ENCODE results near the gene MAT1A. TPM values are rescaled to one million over a fixed set of nuclear protein-coding genes. Genes with fewer than 3 reads are reported as not detected.

The MAT1A gene
- total and polyA plus RNA-seq, 9 of the 15 experiments (the other 6 are each of a cell fraction or from before 2014, with no cell fraction given): 0.03 to 0.30 (median 0.11) TPM; not detected in 2

DNA sequence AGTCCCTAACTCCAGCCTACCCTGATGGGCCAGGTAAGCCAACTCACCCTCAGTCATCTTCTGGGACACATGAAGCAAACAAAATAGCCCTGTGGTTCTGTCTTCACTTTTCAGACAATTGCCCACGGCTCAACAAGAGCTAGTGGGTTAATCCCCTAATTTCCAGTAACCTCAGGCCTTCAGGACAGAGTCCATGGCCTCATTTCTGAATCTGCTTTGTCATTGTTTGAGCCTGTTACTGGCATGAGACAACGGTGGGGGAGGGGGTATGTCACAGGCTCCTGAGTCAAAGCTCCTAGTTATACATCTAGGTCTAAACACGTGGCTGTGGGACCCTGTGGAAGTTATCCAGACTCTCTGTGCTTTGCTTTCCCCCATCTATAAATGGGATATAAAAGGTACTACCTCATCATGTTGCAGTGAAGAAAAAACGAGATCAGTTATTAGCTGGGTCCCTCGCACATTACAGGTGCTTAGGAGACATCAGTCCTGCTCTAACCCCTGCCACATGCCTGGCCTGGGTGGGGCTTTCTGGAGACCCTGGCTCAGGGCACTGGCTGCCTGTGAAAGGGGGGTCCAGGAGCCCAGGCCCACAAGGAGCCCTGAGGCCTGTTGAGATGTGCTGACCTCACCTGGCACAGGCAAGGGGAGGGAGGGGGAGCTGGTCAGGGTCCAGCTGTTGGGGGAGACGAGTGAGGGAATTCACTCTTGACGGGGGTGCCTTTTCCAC is 16.5 kb downstream of the MAT1A start (continued):
- TF ChIP-seq, protein P1, sequence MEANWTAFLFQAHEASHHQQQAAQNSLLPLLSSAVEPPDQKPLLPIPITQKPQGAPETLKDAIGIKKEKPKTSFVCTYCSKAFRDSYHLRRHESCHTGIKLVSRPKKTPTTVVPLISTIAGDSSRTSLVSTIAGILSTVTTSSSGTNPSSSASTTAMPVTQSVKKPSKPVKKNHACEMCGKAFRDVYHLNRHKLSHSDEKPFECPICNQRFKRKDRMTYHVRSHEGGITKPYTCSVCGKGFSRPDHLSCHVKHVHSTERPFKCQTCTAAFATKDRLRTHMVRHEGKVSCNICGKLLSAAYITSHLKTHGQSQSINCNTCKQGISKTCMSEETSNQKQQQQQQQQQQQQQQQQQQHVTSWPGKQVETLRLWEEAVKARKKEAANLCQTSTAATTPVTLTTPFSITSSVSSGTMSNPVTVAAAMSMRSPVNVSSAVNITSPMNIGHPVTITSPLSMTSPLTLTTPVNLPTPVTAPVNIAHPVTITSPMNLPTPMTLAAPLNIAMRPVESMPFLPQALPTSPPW (CRISPR knock-in tag; IDR thresholded peaks at IDR 0.05): peak; percentile 34; the same call in 1 of the 2 replicates
- TF ChIP-seq, protein P2, sequence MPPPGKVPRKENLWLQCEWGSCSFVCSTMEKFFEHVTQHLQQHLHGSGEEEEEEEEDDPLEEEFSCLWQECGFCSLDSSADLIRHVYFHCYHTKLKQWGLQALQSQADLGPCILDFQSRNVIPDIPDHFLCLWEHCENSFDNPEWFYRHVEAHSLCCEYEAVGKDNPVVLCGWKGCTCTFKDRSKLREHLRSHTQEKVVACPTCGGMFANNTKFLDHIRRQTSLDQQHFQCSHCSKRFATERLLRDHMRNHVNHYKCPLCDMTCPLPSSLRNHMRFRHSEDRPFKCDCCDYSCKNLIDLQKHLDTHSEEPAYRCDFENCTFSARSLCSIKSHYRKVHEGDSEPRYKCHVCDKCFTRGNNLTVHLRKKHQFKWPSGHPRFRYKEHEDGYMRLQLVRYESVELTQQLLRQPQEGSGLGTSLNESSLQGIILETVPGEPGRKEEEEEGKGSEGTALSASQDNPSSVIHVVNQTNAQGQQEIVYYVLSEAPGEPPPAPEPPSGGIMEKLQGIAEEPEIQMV (tag; conservative IDR thresholded peaks at IDR 0.05; ENCODE audit: low read depth): peak; percentile 61; the same call in 1 of the 2 replicates
- peak; percentile 90; the same call in 1 of the 2 replicates for TF ChIP-seq FOXJ2 (tag; IDR thresholded peaks at IDR 0.05)
- TF ChIP-seq NFE2L1 (tag; IDR thresholded peaks at IDR 0.05; ENCODE audit: borderline replicate concordance, low read depth): peak; percentile 83
- TF ChIP-seq MTA2 (IDR thresholded peaks at IDR 0.05; ENCODE audit: low read depth): no peak
- no peak for TF ChIP-seq RFX5 (IDR thresholded peaks at IDR 0.05; ENCODE audit: low read depth, low read length)
- TF ChIP-seq KDM5B (IDR thresholded peaks at IDR 0.05; ENCODE audit: insufficient replicate concordance, low read depth, low read length): no peak
- no peak for TF ChIP-seq CCNT2 (IDR thresholded peaks at IDR 0.05; ENCODE audit: borderline replicate concordance, extremely low read depth, insufficient read length, low read depth, low read length)
- TF ChIP-seq, protein P3, sequence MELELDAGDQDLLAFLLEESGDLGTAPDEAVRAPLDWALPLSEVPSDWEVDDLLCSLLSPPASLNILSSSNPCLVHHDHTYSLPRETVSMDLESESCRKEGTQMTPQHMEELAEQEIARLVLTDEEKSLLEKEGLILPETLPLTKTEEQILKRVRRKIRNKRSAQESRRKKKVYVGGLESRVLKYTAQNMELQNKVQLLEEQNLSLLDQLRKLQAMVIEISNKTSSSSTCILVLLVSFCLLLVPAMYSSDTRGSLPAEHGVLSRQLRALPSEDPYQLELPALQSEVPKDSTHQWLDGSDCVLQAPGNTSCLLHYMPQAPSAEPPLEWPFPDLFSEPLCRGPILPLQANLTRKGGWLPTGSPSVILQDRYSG (tag; conservative IDR thresholded peaks at IDR 0.05; ENCODE audit: low read depth): 0 out of 2 replicates have a peak, but pooled peaks have one; percentile 48
- no peak for TF ChIP-seq SMARCB1 (IDR thresholded peaks at IDR 0.05; ENCODE audit: insufficient read length, low read depth)
- TF ChIP-seq, protein P4, sequence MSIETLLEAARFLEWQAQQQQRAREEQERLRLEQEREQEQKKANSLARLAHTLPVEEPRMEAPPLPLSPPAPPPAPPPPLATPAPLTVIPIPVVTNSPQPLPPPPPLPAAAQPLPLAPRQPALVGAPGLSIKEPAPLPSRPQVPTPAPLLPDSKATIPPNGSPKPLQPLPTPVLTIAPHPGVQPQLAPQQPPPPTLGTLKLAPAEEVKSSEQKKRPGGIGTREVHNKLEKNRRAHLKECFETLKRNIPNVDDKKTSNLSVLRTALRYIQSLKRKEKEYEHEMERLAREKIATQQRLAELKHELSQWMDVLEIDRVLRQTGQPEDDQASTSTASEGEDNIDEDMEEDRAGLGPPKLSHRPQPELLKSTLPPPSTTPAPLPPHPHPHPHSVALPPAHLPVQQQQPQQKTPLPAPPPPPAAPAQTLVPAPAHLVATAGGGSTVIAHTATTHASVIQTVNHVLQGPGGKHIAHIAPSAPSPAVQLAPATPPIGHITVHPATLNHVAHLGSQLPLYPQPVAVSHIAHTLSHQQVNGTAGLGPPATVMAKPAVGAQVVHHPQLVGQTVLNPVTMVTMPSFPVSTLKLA (conservative IDR thresholded peaks at IDR 0.05): peak in 1 of 2 experiments; percentile 71; a peak in 3 of 4 replicates
- TF ChIP-seq SOX6 (IDR thresholded peaks at IDR 0.05): peak; percentile 33; the same call in 1 of the 2 replicates
- TF ChIP-seq NCOA6 (IDR thresholded peaks at IDR 0.05): no peak
- no peak for TF ChIP-seq MEF2D (tag; conservative IDR thresholded peaks at IDR 0.05; ENCODE audit: low read depth)
- TF ChIP-seq OTX1 (CRISPR knock-in tag; IDR thresholded peaks at IDR 0.05): no peak
- no peak for TF ChIP-seq BRF1 (IDR thresholded peaks at IDR 0.05; ENCODE audit: borderline replicate concordance, extremely low read depth, insufficient read length)
- no peak for TF ChIP-seq ZSCAN32 (CRISPR knock-in tag; IDR thresholded peaks at IDR 0.05)
- 0 out of 4 replicates have a peak, but pooled peaks of 1 of the 2 experiments have one; percentile 41 for TF ChIP-seq KDM1A (IDR thresholded peaks at IDR 0.05)

Data from K562 (cell line).